ENCODE measurements around the gene SLC35F6. TPM values are rescaled to one million over a fixed set of nuclear protein-coding genes. Genes with fewer than 3 reads are reported as not detected.

SLC35F6 gene
- total and polyA plus RNA-seq, 9 of the 15 experiments (the other 6 are each of a cell fraction or from before 2014, with no cell fraction given): 11.9 to 47.3 (median 22.5) TPM

GRCh38 chr2:26767129-26767528, 3.0 kb downstream of the SLC35F6 start (continued):
- TF ChIP-seq MGA (IDR thresholded peaks at IDR 0.05) (peak; percentile 34), HDAC1 (IDR thresholded peaks at IDR 0.05) (peak in 1 of 2 experiments; percentile 25; a peak in 1 of 4 replicates), MYBL2 (IDR thresholded peaks at IDR 0.05; ENCODE audit: low read depth) (no peak), MYBL2 (CRISPR knock-in tag; IDR thresholded peaks at IDR 0.05; ENCODE audit: borderline replicate concordance) (no peak), CHD4 (IDR thresholded peaks at IDR 0.05; ENCODE audit: insufficient read depth, insufficient replicate concordance, low read depth, low read length, poor library complexity, severe bottlenecking) (no peak)

Measured in K562 (cell line).